ENCODE measurements around the gene RBBP8.
A peak's percentile ranks its signal among the peaks of the same experiment; 100 is the strongest.
"Not testable (repeated sequence)": the region's sequence is repeated elsewhere in the genome, so short reads cannot be mapped to it uniquely, and the experiment has no call there.

Gene RBBP8

DNA sequence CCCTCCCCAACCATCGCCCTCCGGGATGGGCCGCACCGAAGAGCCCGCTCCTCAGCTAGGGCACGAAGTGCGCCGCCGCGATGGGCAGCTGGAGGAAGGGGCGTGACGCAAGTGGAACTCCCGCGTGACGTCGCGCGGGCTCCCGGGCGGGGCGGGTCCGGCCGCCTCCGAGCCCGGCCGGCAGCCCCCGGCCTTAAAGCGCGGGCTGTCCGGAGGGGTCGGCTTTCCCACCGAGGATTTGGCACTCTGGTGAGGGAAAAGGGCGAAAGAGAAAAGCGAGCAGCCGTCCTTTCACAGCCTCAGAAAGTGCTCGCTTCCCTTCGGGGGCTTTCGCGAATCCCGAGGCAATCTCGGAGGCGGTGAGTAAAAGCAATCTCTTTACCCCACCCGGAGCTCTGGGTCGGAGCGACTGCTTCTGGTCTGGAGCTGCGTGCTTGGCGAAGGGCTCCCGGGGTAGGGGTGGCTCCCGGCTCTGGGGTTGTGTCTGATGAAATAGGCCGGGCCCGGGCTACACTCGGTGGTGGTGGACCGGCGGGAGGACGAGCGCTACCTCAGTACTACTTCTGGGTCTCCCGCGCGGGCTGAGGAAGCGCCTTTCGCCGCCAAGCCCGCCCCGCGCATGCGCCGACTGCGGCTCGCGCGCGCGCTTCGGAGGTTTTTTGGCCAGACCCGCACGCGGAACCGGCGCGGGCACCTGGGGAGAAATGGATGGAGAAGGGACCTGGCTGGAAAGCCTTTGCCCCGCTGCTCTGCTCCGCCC lies at the start of gene RBBP8:
TSS of gene RBBP8 (plus strand) at position 123 of the 760 bp plus-strand sequence. CDS start 3,524 bp downstream, outside the sequence.
- peak within 1 kb of the TSS; percentile 94 for H3K4me3 ChIP-seq (ENCODE audit: low read length)
- no peak for TF ChIP-seq ZNF274 (IDR thresholded peaks at IDR 0.05; ENCODE audit: low read depth, low read length)

DNA sequence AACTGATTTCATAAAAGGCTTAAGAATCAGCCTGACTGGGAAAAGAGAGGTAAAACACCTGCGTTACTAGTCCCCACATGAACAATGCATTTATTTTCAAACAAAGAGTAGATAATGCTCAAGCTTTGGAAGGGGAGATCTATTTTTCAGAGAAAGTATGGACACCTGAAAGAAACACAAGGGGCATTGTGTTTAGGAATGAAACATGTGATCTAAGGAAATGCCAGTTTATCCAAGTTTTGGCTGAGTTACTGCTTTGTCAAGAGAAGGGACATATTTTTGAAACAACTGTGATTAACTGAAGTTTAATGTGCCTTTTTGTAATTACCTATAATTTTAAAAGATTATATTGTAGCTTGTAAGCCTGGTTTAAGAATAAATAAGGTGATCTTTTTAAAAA lies 49.3 kb upstream of the RBBP8 start:
- TF ChIP-seq ZNF274 (IDR thresholded peaks at IDR 0.05; ENCODE audit: low read depth, low read length) = no peak
- no peak overlapping the region for H3K4me3 ChIP-seq (ENCODE audit: low read length)

DNA sequence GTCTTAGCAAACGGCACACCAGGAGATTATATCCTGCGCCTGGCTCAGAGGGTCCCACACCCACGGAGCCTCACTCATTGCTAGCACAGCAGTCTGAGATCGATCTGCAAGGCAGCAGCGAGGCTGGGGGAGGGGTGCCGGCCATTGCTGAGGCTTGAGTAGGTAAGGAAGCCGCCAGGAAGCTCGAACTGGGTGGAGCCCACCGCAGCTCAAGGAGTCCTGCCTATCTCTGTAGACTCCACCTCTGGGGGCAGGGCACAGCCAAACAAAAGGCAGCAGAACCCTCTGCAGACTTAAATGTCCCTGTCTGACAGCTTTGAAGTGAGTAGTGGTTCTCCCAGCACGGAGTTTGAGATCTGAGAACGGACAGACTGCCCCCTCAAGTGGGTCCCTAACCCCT lies 47.4 kb upstream of the RBBP8 start:
- not testable (repeated sequence) for H3K4me3 ChIP-seq (ENCODE audit: low read length)

DNA sequence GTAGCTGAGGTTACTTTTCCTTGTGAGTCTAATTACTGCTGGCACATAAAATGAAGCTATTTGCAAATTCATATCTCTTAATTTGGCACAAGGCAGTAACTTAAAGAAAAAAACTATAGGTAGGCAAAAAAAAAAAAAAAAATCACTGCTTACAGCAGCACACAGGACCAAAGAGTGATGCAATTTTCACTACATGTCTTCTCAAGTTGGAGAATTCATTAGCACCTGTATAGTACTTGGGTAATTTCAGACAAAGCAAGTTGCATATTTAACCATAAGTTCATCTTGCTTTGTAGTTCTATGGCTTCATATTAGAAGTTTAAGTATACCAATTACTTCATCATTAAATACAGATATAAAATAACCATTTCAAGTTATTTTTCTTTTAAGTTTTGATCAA lies 33.7 kb upstream of the RBBP8 start:
- TF ChIP-seq ZNF274 (IDR thresholded peaks at IDR 0.05; ENCODE audit: low read depth, low read length) = no peak
- H3K4me3 ChIP-seq (ENCODE audit: low read length) = no peak overlapping the region

DNA sequence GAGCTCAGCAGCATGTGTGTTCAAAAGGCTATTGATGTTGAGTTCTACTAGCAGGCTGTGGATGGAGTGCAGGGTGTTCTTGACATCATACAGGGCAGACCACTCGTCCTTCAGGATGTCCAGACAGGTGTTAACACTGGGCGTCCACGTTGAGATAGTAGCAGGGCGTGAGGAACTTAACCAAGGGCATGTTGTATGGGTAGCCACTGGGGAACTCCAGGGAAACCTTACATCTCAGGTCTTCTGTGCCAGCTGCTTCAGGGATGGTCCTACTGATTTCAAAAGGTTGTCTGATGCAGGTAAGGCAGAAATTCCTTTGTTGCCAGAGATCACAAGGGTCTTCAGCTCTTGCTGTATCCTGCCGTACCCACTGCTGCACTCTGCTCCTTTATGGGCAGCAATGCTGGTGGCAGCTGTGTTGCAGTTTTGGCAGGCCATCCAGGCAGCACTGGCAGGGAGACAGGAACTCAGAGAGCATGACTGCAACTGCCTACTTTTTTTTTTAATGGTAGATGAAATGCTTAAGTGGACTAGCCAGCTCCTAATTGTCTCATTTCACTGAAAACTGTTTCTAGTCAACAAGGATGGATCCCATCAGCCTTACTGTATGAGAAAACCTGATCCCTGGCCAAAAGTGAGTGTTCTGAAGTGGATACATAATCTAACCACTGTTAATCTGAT lies 32.4 kb upstream of the RBBP8 start:
- TF ChIP-seq ZNF274 (IDR thresholded peaks at IDR 0.05; ENCODE audit: low read depth, low read length) = no peak

DNA sequence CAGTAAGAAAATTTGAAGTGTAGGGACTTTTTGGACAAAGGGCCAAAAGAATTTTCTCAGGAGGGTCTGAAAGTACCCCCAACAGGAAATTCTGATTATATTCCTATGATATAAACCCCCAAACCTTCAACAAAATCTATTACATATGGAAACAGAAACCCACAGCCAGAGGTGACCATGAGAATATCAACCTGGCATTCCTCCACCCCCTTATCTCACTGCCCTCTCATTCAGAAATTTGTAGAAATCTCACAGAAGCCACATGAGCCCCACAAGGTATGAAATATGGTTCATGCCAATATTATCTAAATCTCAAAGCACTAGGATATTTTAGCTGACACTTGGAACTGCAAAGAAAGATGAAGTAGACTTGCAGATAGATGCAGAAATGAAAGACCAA lies 31.0 kb upstream of the RBBP8 start:
- H3K4me3 ChIP-seq (ENCODE audit: low read length) = no peak overlapping the region
- TF ChIP-seq ZNF274 (IDR thresholded peaks at IDR 0.05; ENCODE audit: low read depth, low read length) = no peak

More for the DNA sequence above, 32.4 kb upstream of the RBBP8 start:
- H3K4me3 ChIP-seq (ENCODE audit: low read length) = no peak overlapping the region

DNA sequence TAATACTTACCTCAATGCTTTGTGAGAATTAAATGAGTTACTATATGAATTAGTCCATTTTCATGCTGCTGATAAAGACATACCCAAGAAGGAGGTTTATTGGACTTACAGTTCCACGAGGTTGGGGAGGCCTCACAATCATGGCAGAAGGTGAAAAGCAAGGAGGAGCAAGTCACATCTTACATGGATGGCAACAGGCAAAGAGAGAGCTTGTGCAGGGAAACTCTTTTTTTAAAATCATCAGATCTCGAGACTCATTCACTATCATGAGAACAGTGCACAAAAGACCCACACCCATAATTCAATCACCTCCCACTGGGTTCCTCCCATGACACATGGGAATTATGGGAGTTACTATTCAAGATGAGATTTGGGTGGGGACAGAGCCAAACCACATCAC lies 29.9 kb upstream of the RBBP8 start:
- not testable (repeated sequence) for H3K4me3 ChIP-seq (ENCODE audit: low read length)

DNA sequence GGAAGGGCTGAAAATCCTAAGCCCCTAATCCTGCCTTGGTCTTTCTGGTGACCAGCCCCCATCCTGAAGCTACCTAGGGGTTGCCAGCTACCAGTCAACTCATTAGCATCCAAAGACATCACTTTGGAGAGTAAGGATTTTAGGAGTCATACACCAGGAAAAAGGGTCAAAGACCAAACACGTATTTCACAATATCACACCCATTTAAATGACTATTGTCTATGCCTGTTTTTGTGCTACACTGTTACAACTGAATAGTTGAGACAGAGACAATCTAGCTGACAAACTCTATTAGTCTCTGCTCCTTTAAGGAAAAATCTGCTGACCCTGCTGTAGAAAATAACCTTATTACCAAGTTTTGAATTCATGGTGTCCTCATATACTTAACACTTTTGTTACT lies 21.0 kb upstream of the RBBP8 start:
- no peak for TF ChIP-seq ZNF274 (IDR thresholded peaks at IDR 0.05; ENCODE audit: low read depth, low read length)
- no peak overlapping the region for H3K4me3 ChIP-seq (ENCODE audit: low read length)

DNA sequence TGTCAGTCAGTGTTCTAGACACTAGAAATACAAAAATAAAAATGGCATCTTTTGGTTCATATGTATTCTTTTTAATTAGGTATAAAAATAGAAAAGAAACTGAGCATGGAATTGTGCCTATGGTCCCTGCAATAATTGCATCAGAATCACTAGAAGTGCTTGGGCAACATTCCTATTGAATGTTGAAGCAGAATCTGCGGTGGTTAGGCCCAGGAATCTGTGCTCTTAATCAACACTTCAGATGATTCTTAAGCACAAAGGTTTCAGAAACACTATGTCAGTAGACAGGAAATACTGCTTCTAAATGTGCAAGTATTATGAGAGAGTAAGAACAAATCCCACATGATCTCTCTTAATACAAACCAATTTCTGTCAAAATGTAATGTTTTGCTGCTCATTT lies 20.3 kb upstream of the RBBP8 start:
- no peak for TF ChIP-seq ZNF274 (IDR thresholded peaks at IDR 0.05; ENCODE audit: low read depth, low read length)
- H3K4me3 ChIP-seq (ENCODE audit: low read length) = no peak overlapping the region

DNA sequence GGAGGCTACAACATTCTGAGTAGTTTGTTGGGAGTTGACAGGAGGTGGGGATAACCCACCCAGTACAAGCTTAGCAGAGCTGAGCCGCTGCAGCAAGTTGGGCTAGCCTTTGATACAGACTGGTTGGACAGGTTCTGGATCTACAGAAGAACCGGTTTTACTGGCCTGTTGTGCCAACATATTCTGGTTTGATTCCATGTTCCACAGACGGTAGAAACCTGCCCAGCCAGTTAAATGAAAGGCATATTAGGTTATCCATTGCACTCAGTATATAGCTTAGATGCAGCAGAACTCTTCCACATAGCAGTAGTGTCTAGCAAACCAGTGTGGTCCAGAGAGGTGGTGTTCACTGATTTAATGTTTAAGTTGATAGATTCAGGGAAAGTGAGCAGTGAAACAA lies 19.3 kb upstream of the RBBP8 start:
- no peak overlapping the region for H3K4me3 ChIP-seq (ENCODE audit: low read length)
- TF ChIP-seq ZNF274 (IDR thresholded peaks at IDR 0.05; ENCODE audit: low read depth, low read length) = no peak

DNA sequence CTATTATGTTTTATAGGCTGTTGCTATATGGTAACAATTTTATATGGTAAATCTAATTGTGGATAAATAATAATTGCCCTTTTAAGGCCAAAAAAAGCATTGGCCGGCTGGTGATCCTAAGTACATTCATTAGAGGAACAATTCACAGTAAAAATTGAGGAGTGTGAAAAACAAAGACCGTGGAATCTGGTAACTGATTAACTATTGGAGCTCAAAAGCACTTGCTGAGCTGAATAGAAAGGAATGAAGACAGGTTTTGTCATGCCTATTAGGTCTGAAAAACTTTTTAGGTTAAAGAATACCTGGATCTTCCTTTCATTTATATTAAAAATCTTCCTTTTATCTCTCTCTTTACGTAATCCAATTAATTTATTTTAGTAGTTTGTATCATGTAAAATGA lies 18.5 kb upstream of the RBBP8 start:
- TF ChIP-seq ZNF274 (IDR thresholded peaks at IDR 0.05; ENCODE audit: low read depth, low read length) = no peak
- no peak overlapping the region for H3K4me3 ChIP-seq (ENCODE audit: low read length)

DNA sequence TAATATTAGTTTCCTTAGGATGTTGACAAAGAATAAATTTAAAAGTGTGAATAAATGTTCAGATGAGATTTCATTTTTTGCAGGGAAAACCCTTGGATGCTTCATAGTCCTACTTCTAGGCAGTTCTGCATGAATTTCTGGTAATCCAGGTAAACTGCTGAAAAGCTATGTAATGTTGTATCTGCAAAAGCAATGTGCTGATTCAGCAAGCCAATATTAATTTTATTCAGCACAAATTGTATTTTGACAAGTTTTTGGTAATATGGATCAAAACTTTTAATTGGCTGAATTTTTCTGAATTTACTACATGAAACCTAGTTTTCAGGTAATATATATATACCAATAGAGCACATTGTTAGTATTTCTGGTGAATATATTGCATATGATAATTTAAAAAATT lies 17.8 kb upstream of the RBBP8 start:
- TF ChIP-seq ZNF274 (IDR thresholded peaks at IDR 0.05; ENCODE audit: low read depth, low read length) = no peak
- H3K4me3 ChIP-seq (ENCODE audit: low read length) = no peak overlapping the region

DNA sequence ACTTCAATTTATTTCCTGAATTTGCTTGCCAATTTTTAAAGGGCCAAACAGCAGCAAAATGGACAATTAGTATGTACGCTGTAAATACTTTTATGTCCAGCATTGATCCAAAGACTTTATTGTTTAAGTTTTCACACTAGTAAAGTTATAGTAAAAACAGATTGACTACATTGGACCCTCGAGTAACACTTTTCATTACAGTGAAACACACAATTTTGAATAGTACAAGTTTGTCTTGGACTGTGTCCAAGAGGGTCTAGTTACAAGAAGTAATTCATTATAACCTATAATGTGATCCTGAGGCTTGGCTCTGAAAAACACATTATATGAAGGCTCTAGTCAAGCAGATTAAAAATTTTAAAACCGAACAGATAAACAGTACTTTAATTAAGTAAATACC lies 11.4 kb upstream of the RBBP8 start:
- TF ChIP-seq ZNF274 (IDR thresholded peaks at IDR 0.05; ENCODE audit: low read depth, low read length) = no peak
- H3K4me3 ChIP-seq (ENCODE audit: low read length) = no peak overlapping the region

DNA sequence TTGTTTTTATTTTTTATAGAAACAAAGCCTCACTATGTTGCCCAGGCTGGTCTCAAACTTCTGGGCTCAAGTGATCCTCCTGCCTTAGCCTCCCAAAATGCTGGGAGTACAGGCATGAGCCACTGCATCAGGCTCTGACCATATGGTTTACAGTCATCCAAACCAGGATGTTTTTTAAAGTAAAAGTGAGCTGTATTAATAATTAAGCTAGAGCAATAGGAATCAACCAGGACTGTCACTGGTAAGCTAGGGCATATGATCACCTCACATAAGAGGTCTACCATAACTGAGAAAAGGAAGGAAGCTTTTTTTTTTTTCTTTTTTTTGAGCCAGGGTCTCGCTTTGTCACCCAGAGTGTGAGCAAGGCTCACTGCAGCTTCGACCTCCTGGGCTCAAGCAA lies 8.5 kb upstream of the RBBP8 start:
- TF ChIP-seq ZNF274 (IDR thresholded peaks at IDR 0.05; ENCODE audit: low read depth, low read length) = no peak
- H3K4me3 ChIP-seq (ENCODE audit: low read length) = no peak overlapping the region

DNA sequence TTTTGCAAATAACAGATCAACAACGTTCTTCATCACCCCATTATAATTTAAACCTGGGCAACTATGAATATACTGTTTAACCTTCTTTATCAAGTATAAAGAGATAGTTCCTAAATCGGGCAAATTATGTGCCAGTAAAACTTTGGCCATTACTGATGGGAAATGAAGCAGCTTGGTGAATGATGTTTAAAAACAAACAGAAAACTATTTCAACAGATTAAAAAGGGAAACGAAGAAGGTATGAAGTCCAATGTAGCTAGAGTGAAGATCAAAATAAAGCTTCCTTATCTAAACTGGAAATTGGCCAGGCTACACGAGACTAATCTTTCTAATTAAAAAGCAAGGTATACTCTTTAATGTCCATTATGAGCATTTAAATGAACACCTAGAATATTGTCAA lies 6.7 kb upstream of the RBBP8 start:
- no peak for TF ChIP-seq ZNF274 (IDR thresholded peaks at IDR 0.05; ENCODE audit: low read depth, low read length)
- H3K4me3 ChIP-seq (ENCODE audit: low read length) = no peak overlapping the region

DNA sequence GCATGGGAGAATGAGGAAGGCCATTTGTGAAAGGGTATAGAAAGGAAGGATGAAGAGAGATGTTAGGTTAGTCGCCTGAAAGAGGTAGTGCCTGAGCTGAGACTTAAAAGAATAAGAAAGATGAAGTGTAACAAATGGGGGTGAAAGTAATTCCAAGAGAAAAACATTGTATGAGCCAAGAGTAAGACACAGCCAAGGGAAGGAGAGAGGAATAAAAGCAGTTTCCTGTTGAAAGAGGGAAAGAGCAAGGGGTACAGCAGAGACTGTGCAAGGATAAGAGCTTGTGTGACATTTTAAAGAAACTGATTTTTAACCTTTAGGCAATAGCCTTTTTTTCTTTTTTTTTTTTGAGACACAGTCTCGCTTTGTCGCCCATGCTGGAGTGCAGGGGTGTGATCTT lies 4.8 kb upstream of the RBBP8 start:
- no peak overlapping the region for H3K4me3 ChIP-seq (ENCODE audit: low read length)
- TF ChIP-seq ZNF274 (IDR thresholded peaks at IDR 0.05; ENCODE audit: low read depth, low read length) = no peak
